Endothelial cell of umbilical vein (primary cell): ENCODE data around the gene IGSF23. TPM values are rescaled to one million over a fixed set of nuclear protein-coding genes. Genes with fewer than 3 reads are reported as not detected.
A peak's percentile ranks its signal among the peaks of the same experiment; 100 is the strongest.
"Not testable (repeated sequence)": the region's sequence is repeated elsewhere in the genome, so short reads cannot be mapped to it uniquely, and the experiment has no call there.

ENCODE experiments used
- BruUV-seq: library from RNA; stranded (reverse); fragments of 400-500 nt; replicated peaks from 2 replicates; lab custom pipeline; 2021; lab: Mats Ljungman, UMichigan
- CTCF ChIA-PET: fragments of 300-600, 350-600 bp; sonication (Branson Sonifier 250); formaldehyde crosslinking; loops from one replicate; lab custom pipeline; 2021; ENCODE audit warnings: antibody characterized with exemption, inconsistent platforms; lab: Charles Lee
- POLR2A ChIA-PET: fragments of 300-600, 350-600 bp; sonication (Branson Sonifier 250); formaldehyde crosslinking; loops from one replicate; lab custom pipeline; 2021; ENCODE audit warnings: antibody characterized with exemption, inconsistent platforms; lab: Charles Lee
- DNase-seq: peaks from one replicate; pipeline ENCODE4 v3.0.0-alpha.2; 2011; ENCODE audit warnings: low read depth, low spot score
- FAIRE-seq: peaks from 2 replicates; lab custom pipeline; 2011; peaks lifted over from hg19 to GRCh38; lab: Jason Lieb, UNC
- H2AFZ ChIP-seq: 2 replicates; pipeline ENCODE4 v1.6.0; 2012; ENCODE audit warnings: low read depth, low read length, control low read depth, inconsistent platforms
- H3K27ac ChIP-seq: 2 replicates; pipeline ENCODE4 v1.5.1; 2011; ENCODE audit warnings: low read depth, mild to moderate bottlenecking, control low read depth, low read length, moderate library complexity; ENCODE audit not compliant: insufficient read depth
- H3K27me3 ChIP-seq, 2 experiments: 2 replicates each; pipeline versions ENCODE4 v1.6.0 to v1.6.1; 2011; ENCODE audit warnings: low read length in 2 of 2, mixed read lengths in 1 of 2; ENCODE audit not compliant: control insufficient read depth in 2 of 2, insufficient read depth in 2 of 2
- H3K36me3 ChIP-seq, 2 experiments: 2 replicates in 1 of 2; 3 replicates in 1 of 2; pipeline ENCODE4 v1.5.1; 2011; ENCODE audit warnings: low read length in 2 of 2, mild to moderate bottlenecking in 1 of 2, moderate library complexity in 1 of 2; ENCODE audit not compliant: control insufficient read depth in 2 of 2, insufficient read depth in 2 of 2; ENCODE audit errors: extremely low read depth in 1 of 2
- H3K4me1 ChIP-seq: 3 replicates; pipeline ENCODE4 v1.5.1; 2011; ENCODE audit warnings: mild to moderate bottlenecking, low read length; ENCODE audit not compliant: control insufficient read depth, insufficient read depth; ENCODE audit errors: extremely low read depth
- H3K4me2 ChIP-seq: 2 replicates; pipeline ENCODE4 v1.6.1; 2011; ENCODE audit warnings: low read length, control low read depth, mixed read lengths; ENCODE audit not compliant: insufficient read depth
- H3K4me3 ChIP-seq, 3 experiments: fragments of 200-600 bp in 1 of 3; sonication (generic), shearing (Covaris generic) in 1 of 3; replicated peaks in 1 of 3; 2 replicates each; pipeline ENCODE4 v1.5.1; 2011 to 2016; ENCODE audit warnings: control low read depth in 3 of 3, low read length in 3 of 3, mild to moderate bottlenecking in 2 of 3, inconsistent platforms in 1 of 3, low read depth in 1 of 3, moderate library complexity in 1 of 3; ENCODE audit not compliant: insufficient read depth in 1 of 3
- H3K79me2 ChIP-seq: 2 replicates; pipeline ENCODE4 v1.6.0; 2012; ENCODE audit warnings: low read length, inconsistent platforms; ENCODE audit not compliant: control insufficient read depth, insufficient read depth
- H3K9ac ChIP-seq: replicated peaks from 2 replicates; pipeline ENCODE3; 2011; ENCODE audit warnings: low read length, control low read depth; ENCODE audit not compliant: insufficient read depth; ENCODE audit errors: extremely low read depth
- H3K9me1 ChIP-seq: replicated peaks from 3 replicates; pipeline ENCODE4 v1.6.0; 2011; ENCODE audit warnings: mild to moderate bottlenecking, low read length; ENCODE audit not compliant: control insufficient read depth, insufficient read depth; ENCODE audit errors: extremely low read depth
- H3K9me3 ChIP-seq: replicated peaks from 2 replicates; pipeline ENCODE4 v1.5.1; 2012; ENCODE audit warnings: low read length, inconsistent platforms; ENCODE audit not compliant: control insufficient read depth, insufficient read depth
- H4K20me1 ChIP-seq: replicated peaks from 2 replicates; pipeline ENCODE3; 2011; ENCODE audit warnings: mild to moderate bottlenecking, low read length; ENCODE audit not compliant: control insufficient read depth, insufficient read depth; ENCODE audit errors: extremely low read depth
- EZH2 ChIP-seq: IDR thresholded peaks from 2 replicates; pipeline ENCODE4 v1.6.1; 2012; ENCODE audit warnings: borderline replicate concordance, low read depth, mild to moderate bottlenecking, moderate library complexity, low read length, inconsistent platforms; ENCODE audit not compliant: severe bottlenecking
- GATA2 ChIP-seq: IDR thresholded peaks from 2 replicates; pipeline ENCODE4 v1.7.0; 2011; ENCODE audit warnings: low read depth, mild to moderate bottlenecking, moderate library complexity, mixed read lengths, low read length; ENCODE audit not compliant: insufficient read length, insufficient read depth
- MYC ChIP-seq: IDR thresholded peaks from one replicate; pipeline ENCODE4 v1.6.1; 2011; ENCODE audit warnings: mild to moderate bottlenecking, low read depth, low read length
- POLR2A ChIP-seq: IDR thresholded peaks from 2 replicates; pipeline ENCODE4 v1.6.1; 2012; ENCODE audit warnings: low read depth, mild to moderate bottlenecking, control low read depth, low read length
- POLR2AphosphoS5 ChIP-seq: IDR thresholded peaks from 2 replicates; pipeline ENCODE4 v1.6.1; 2012; ENCODE audit warnings: low read depth, mild to moderate bottlenecking, control low read depth, low read length, moderate library complexity; ENCODE audit not compliant: insufficient read depth
- dilution Hi-C: fragments of 300-500 bp; cut with MboI; formaldehyde crosslinking; loops from one replicate; pipeline ENCODE4 v1.15.0; 2019; ENCODE audit warnings: low sequenced_read_pairs; ENCODE audit not compliant: extremely low pct_ligation_motif_present
- intact Hi-C: fragments of 100-400 bp; cut with micrococcal nuclease; formaldehyde crosslinking; loops from one replicate; pipeline ENCODE4 v1.10.0; 2022
- polyA plus RNA-seq, 4 experiments: library from polyadenylated mRNA; depleted of rRNA in 3 of 4; stranded (reverse) in 3 of 4; unstranded in 1 of 4; fragments of >200 nt; gene quantifications; 2 replicates each; pipeline versions ENCODE4 v1.2.1 to v1.2.3, GENCODE V29; 2011 to 2012; ENCODE audit warnings: missing spikeins in 1 of 4
- total RNA-seq: library from RNA; stranded (reverse); gene quantifications from 2 replicates; pipeline ENCODE4 v1.2.3, GENCODE V29; 2021

Gene IGSF23
- total and polyA plus RNA-seq, 2 donors (not counting 3 experiments of a cell fraction or from before 2014, with no cell fraction given) = 0.73 TPM; not detected in 1

GRCh38 chr19:44588771-44589112, 24.6 kb upstream of the IGSF23 start:
- Histone ChIP-seq H3K4me3 (no peak overlapping the region), H3K9me3 (no peaks in the 10 kb centered on the region), H3K79me2 (no peaks in the 10 kb centered on the region), H2AFZ (peak overlapping the region; percentile 52), H3K4me1 (peaks cover 55% of the 10 kb centered on the region), H3K36me3 (no peaks in the 10 kb centered on the region), H3K4me2 (peak overlapping the region; percentile 60), H3K27me3 (no peaks in the 10 kb centered on the region), H3K27ac (peak overlapping the region; percentile 93), H4K20me1 (no peaks in the 10 kb centered on the region), H3K9ac (peak overlapping the region; percentile 78), H3K9me1 (no peaks in the 10 kb centered on the region)
- TF ChIP-seq EZH2 (no peak), POLR2AphosphoS5 (no peak), GATA2 (peak; percentile 45), POLR2A (peak; percentile 40)
- dilution Hi-C loops = no loop called here
- TSS peak; percentile 55 for BruUV-seq
- FAIRE-seq (no peak), DNase-seq (no peak)
- ChIA-PET CTCF (interaction anchor here (0.9 to 5.2 kb wide), 19 partner anchors 10 to 182 kb away, joined by 3 to 97 read pairs (median 5); partner anchors contain the start of gene PVR), POLR2A (interaction anchor here (0.5 to 2.1 kb wide), 8 partner anchors 12 to 75 kb away, joined by 3 to 8 read pairs (median 5); partner anchors contain the start of gene PVR)
- intact Hi-C loops = loop anchor here (1.0 to 5.0 kb wide), 5 partner anchors 15 to 259 kb away; partner anchors contain the start of gene NECTIN2

GRCh38 chr19:44590245-44591059, 22.9 kb upstream of the IGSF23 start:
- peak; percentile 39 for DNase-seq
- intact Hi-C loops = no loop called here
- H3K36me3 ChIP-seq = no peaks in the 10 kb centered on the region
- H3K9me1 ChIP-seq = no peaks in the 10 kb centered on the region
- H4K20me1 ChIP-seq = no peaks in the 10 kb centered on the region
- H2AFZ ChIP-seq = peak overlapping the region; percentile 75
- H3K4me2 ChIP-seq = no peak overlapping the region
- H3K4me3 ChIP-seq = no peak overlapping the region
- H3K9me3 ChIP-seq = no peaks in the 10 kb centered on the region
- ChIA-PET CTCF (interaction anchor here (0.7 to 5.2 kb wide), 7 partner anchors 11 to 181 kb away, joined by 3 to 97 read pairs (median 4); no protein-coding TSS in a partner anchor), POLR2A (interaction anchor here (1.0 to 2.1 kb wide), 3 partner anchors 17 to 53 kb away, joined by 4 to 5 read pairs (median 5); partner anchors contain the start of gene PVR)
- no peak overlapping the region for H3K9ac ChIP-seq
- no peaks in the 10 kb centered on the region for H3K79me2 ChIP-seq
- H3K27me3 ChIP-seq = no peaks in the 10 kb centered on the region
- dilution Hi-C loops = no loop called here
- TF ChIP-seq EZH2 (no peak), GATA2 (no peak), MYC (no peak)
- peaks cover 52% of the 10 kb centered on the region for H3K4me1 ChIP-seq
- no peak for FAIRE-seq
- BruUV-seq = no TSS peak
- H3K27ac ChIP-seq = peak overlapping the region; percentile 93

DNA sequence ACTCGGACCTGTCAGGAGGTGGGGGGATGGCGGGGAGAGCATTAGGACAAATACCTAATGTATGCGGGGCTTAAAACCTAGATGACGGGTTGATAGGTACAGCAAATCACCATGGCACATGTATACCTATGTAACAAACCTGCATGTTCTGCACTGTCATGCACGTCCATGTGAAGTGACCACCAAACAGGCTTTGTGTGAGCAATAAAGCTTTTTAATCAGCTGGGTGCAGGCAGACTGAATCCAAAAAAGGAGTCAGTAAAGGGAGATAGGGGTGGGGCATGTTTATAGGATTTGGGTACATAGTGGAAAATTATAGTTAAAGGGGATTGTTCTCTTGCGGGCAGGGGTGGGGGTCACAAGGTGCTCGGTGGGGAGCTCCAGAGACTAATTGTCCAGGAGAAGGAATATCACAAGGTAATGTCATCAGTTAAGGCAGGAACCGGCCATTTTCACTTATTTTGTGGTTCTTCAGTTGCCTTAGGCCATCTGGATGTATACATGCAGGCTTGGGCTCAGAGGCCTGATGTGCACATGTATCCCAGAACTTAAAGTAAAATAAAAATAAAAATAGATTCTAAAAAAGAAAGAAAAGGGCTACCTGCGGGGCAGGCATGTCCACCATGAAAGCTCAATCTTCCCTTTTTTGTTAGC, 21.9 kb upstream of the IGSF23 start:
- DNase-seq, FAIRE-seq, BruUV-seq, H2AFZ ChIP-seq, H3K9me3 ChIP-seq, H3K27me3 ChIP-seq, H3K4me2 ChIP-seq, H3K79me2 ChIP-seq, H4K20me1 ChIP-seq, H3K36me3 ChIP-seq, H3K9ac ChIP-seq, H3K9me1 ChIP-seq, H3K4me3 ChIP-seq, intact Hi-C loops, dilution Hi-C loops: not testable (repeated sequence)
- CTCF ChIA-PET = interaction anchor here (1.5 to 5.2 kb wide), 4 partner anchors 10 to 64 kb away, joined by 4 to 97 read pairs (median 24); no protein-coding TSS in a partner anchor
- Histone ChIP-seq H3K27ac (peak overlapping the region; percentile 46), H3K4me1 (peaks cover 43% of the 10 kb centered on the region)
- POLR2A ChIA-PET = interaction anchor here (1.0 kb wide), 1 partner anchor 12 kb away, joined by 3 read pairs; no protein-coding TSS in a partner anchor
